DMS79 (cell line): ENCODE results near the gene RNU6-1.

Experiments used
- DNase-seq: peaks from one replicate; lab custom pipeline; 2025; lab: John Stamatoyannopoulos, UW

The RNU6-1 gene

DNA sequence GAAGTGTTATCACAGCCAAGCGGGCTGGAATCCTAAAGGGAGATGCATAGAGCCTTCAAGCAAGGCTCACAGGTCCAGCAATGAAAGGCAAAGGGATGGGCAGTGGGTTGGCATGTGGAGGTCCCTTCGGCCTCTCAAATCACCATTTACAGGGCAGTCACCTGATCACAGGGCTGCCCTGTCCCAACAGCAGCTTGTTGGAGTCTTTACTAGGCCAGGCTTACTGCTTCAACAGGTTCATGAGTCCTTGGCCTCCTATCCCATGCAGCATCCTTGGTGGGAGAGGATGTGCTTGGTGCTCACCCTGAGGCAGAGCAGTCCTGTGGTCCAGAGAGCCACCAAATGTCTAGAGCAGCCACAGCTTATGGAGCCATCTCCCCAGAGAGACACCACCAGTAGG is 38.7 kb downstream of the RNU6-1 start:
- DNase-seq, result no peak

DNA sequence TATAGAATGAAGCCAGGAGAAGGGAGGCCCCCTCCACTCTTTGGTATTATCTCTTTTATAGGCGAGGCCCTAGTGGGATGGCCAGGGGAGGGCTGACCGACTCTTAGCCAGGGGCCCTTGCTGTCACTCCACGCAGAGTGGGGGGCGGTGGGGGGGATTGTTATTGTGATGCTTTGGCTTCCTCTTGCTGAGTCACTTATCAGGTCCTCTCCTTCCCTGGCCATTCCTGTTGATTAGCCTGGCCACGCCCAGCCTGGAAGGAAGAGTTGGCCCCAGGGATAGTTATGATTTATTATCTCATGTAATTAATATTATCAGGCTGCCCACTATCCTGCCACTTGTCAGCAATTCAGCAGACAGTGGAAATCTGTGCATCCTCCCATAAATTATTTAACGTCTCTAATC is 40.0 kb downstream of the RNU6-1 start:
- no peak for DNase-seq

DNA sequence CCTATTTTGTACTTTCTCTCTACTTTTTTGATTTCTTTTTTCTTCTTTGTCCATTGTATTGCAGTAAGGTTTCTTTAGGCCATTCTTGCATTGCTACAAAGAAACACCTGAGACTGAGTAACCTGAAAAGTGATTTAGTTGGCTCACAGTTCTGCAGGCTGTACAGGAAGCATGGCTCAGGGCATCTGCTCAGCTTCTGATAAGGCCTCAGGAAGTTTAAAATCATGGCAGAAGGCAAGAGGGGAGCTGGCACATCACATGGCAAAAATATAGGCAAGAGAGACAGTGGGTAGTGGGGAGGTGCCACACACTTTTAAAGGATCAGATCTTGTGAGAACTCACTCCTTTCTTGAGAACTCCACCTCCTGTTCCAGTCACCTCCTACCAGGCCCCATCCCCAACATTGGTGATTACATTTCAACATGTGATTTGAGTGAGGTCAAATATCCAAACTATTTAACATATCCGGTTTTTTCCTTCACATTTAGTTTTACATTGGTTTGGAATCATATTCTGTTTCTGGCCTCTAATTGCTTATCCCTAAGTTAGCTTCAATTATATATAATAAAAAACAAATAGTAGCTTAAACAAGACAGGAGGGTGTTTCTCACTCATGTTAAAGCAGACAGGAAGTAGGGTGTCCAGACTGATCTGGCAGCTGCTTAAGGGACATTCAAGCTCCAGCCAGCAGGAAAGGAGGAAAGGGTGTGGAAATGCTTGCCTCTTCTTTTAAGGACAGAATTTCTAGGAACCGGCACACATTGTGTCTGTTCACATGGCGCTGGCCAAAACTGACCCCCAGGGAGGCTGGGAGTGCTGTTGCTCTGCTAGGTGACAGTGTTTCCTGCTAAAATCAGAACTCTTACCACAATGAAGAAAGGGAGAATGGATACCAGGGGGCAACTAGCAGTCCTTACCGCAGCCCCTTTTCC is 43.4 kb downstream of the RNU6-1 start:
- no peak for DNase-seq

DNA sequence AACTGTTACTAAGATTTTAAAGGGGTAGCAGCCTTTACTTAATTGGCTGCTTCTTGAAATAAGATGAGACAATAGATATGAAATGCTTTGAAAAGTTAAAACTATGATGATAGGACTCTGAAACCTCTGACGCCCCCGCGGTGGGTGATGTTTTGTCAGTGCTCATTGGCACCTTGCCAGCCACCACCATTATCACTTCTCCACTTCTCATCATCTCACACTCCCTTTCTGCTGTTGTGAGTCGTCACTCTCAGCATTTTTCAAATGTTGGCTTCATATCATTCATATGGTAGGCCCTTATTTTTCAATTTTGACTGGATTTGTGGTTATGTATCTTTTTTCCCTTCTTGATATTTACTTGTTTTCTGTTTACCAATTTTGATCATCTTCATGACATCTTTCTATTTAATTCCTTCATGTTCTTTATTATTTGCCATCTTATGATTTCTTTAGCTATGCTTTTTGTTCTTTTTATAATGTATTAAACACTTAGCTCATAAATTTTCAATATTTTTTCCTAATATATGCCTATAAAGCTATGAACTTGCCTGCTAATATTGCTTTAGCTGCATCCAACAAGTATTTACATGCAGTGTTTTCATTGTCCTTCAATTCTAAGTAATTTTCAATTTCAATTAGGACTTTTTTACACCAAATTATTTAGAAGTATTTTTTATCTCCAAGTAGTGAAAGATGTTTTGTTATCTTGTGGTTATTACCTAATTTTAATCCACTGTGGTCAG is 44.8 kb downstream of the RNU6-1 start:
- no peak for DNase-seq

DNA sequence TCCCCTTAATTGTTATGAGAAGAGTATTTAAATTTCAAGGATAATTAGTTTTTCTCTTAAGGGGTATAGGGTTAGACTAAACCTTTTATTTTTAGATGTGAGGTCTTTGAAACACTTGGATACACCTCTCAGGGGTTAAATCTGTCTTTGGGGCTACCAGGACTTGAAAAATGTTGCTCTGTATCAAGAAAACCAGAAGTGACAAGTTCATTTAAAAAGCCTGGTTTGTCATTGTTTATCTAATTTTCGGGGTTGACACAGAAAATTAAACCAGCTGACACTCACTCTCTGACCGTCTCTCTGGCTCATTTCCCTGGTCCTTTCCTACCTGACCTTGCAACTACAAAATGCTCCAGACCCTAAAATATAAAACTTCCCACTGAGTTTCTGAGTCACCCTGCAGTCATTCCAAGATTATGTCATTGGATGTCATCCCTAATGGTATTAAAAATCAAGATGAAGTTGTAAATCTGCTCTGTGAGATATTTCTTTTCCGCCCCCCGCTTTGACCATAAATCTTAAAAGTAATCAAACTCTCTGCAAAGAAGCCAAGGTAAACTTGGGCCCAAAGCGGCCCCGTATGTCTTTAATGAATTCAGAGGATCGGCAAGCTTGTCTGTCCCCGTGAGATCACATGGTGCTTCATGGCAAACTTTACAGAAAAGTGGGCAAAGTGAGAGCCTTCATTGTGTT is 47.4 kb downstream of the RNU6-1 start:
- DNase-seq, result no peak

DNA sequence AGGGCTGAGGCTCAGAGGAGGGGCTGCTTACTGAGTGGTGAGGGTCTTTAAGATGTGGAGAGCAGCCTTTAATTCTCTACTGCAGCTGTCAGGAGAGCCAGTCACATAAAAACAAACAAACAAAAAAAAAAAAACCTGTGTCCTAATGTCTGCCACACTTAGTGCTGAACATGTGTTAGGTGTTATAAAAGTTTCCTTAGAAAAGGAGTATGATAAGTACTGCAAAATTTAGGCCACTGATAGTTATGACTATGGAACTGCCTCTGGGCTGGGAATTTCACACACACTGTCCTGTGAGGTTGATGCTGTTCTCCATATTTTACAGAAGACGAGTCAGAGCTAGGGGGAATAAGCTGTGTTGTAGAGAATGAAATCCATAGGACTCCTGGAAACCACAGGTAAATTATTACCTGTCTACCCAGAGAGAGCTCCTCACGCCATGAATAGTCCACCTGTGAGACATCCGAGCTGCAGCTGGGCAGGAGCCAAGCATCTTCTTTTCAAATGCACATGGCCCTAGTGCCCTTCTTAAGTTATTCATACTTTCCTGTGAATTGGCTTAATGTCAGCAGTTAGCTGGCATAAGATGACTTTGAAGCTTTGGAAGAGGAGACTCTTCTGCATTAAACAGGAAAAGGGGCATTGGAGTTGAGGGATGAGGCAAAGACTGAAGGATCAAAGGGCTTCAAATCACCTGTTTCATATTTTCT is 49.1 kb downstream of the RNU6-1 start:
- no peak for DNase-seq
